Prostate gland (tissue), 2 donors: ENCODE data around the gene PTTG1.

Experiments used
- POLR2A ChIP-seq: fragments of 450-650 bp; IDR thresholded peaks from one replicate; pipeline ENCODE4 v1.6.1; 2016; ENCODE audit warnings: antibody characterized with exemption, mild to moderate bottlenecking
- POLR2AphosphoS5 ChIP-seq: sonication (generic); formaldehyde crosslinking; IDR thresholded peaks from one replicate; pipeline ENCODE4 v1.6.1; 2017; ENCODE audit warnings: antibody characterized with exemption
- TF ChIP-seq, protein P1 (sequence below), 4 experiments: fragments of 200-600 bp in 2 of 4; fragments of 450-650 bp in 2 of 4; sonication (generic) in 2 of 4; IDR thresholded peaks; 1 replicate in 3 of 4; 2 replicates in 1 of 4; pipeline ENCODE4 v1.5.1; 2016 to 2019; ENCODE audit warnings: antibody characterized with exemption in 4 of 4, mild to moderate bottlenecking in 2 of 4, moderate library complexity in 2 of 4

DNA sequence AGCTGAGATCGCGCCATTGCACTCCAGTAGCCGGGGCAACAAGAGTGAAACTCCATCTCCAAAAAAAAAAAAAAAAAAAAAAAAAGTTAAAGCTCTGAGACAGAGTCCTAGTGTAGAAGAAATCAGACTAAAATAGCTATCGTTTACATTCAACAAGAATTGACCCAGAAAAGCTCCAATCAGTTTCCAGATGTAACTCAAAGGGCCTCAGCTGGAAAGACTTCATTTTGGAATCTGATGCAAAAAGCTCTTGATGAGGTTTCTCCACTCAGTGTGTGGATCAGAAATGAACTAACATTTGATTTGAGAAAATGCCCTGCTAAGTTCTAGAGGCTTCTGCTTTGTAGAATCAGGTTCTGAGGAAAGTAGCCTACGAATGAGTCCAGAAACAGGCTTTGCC, 44.0 kb upstream of the PTTG1 start:
- TF ChIP-seq, protein P1, sequence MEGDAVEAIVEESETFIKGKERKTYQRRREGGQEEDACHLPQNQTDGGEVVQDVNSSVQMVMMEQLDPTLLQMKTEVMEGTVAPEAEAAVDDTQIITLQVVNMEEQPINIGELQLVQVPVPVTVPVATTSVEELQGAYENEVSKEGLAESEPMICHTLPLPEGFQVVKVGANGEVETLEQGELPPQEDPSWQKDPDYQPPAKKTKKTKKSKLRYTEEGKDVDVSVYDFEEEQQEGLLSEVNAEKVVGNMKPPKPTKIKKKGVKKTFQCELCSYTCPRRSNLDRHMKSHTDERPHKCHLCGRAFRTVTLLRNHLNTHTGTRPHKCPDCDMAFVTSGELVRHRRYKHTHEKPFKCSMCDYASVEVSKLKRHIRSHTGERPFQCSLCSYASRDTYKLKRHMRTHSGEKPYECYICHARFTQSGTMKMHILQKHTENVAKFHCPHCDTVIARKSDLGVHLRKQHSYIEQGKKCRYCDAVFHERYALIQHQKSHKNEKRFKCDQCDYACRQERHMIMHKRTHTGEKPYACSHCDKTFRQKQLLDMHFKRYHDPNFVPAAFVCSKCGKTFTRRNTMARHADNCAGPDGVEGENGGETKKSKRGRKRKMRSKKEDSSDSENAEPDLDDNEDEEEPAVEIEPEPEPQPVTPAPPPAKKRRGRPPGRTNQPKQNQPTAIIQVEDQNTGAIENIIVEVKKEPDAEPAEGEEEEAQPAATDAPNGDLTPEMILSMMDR (IDR thresholded peaks at IDR 0.05), result no peak
- TF ChIP-seq POLR2AphosphoS5 (no peak), POLR2A (no peak)
